Kidney (tissue), 14 donors: Measurements from ENCODE around the gene NAT16. TPM values are rescaled to one million over a fixed set of nuclear protein-coding genes. Genes with fewer than 3 reads are reported as not detected.

Experiments used
- DNase-seq, 5 donors: peaks; one replicate each; pipeline ENCODE4 v3.0.0-alpha.2; 2013 to 2020
- FAIRE-seq: peaks from 2 replicates; lab custom pipeline; 2012; peaks lifted over from hg19 to GRCh38; lab: Jason Lieb, UNC
- H3K27ac ChIP-seq, 2 donors: one replicate each; pipeline ENCODE4 v1.7.0; 2013; ENCODE audit warnings: low read depth in 2 of 2, low read length in 2 of 2, inconsistent platforms in 1 of 2
- H3K27me3 ChIP-seq: one replicate; pipeline ENCODE4 v1.7.1; 2013; ENCODE audit warnings: low read length, inconsistent platforms; ENCODE audit not compliant: control insufficient read depth, insufficient read depth
- H3K36me3 ChIP-seq, 3 donors: one replicate each; pipeline versions ENCODE4 v1.7.0 to v1.7.1; 2013; ENCODE audit warnings: low read length in 3 of 3, control low read depth in 1 of 3, inconsistent platforms in 1 of 3; ENCODE audit not compliant: insufficient read depth in 3 of 3, control insufficient read depth in 2 of 3
- H3K4me1 ChIP-seq, 3 donors: one replicate each; pipeline versions ENCODE4 v1.7.0 to v1.7.1; 2013; ENCODE audit warnings: low read length in 3 of 3, inconsistent platforms in 1 of 3, low read depth in 1 of 3; ENCODE audit not compliant: control insufficient read depth in 2 of 3, insufficient read depth in 2 of 3
- H3K4me3 ChIP-seq, 3 donors: one replicate each; pipeline versions ENCODE4 v1.7.0 to v1.8.1; 2013; ENCODE audit warnings: low read length in 3 of 3, control low read depth in 1 of 3, inconsistent platforms in 1 of 3
- H3K9ac ChIP-seq, 3 donors: one replicate each; pipeline versions ENCODE4 v1.7.0 to v1.7.1; 2013; ENCODE audit warnings: low read length in 3 of 3, control low read depth in 1 of 3, inconsistent platforms in 1 of 3
- H3K9me3 ChIP-seq, 3 donors: one replicate each; pipeline versions ENCODE4 v1.7.0 to v1.7.1; 2013; ENCODE audit warnings: low read length in 3 of 3, control low read depth in 1 of 3, inconsistent platforms in 1 of 3; ENCODE audit not compliant: control insufficient read depth in 2 of 3, insufficient read depth in 1 of 3
- intact Hi-C: fragments of 100-400 bp; cut with DNase I; formaldehyde crosslinking; loops from one replicate; pipeline ENCODE4 v1.11.1; 2022
- polyA plus RNA-seq: library from polyadenylated mRNA; stranded (reverse); fragments of 350-450 nt; fragmentation: Illumina TruSeq; extraction: RNeasy Lipid Tissue Mini Kit (QIAGEN cat#74804); gene quantifications from one replicate; pipeline ENCODE4 v1.2.3, GENCODE V29; 2014; ENCODE audit warnings: low read depth, low replicate concordance; ENCODE audit not compliant: insufficient read depth
- total RNA-seq: library from RNA; stranded (reverse); fragmentation: NEBNext Ultra II Directional; extraction: Animal tissue kit (Norgen Biotek cat#: 25700); gene quantifications from one replicate; pipeline ENCODE4 v1.2.1, GENCODE V29; 2021
- TF ChIP-seq, protein P1 (sequence below): IDR thresholded peaks from 3 replicates; pipeline ENCODE4 v1.5.1; 2012; ENCODE audit warnings: mild to moderate bottlenecking, moderate library complexity, borderline replicate concordance; ENCODE audit not compliant: insufficient read depth; ENCODE audit errors: extremely low read depth
- donor health status: control.
- donor health status: control.
- donor health status: control.
- donor health status: control.
- donor health status: control.
- donor health status: DM: yes; HTN: yes; CAD: no.
- donor health status: Normal renal cell carcinoma (clear cell type).

Gene NAT16
- total and polyA plus RNA-seq, 2 donors from 2014 or later: not detected

DNA sequence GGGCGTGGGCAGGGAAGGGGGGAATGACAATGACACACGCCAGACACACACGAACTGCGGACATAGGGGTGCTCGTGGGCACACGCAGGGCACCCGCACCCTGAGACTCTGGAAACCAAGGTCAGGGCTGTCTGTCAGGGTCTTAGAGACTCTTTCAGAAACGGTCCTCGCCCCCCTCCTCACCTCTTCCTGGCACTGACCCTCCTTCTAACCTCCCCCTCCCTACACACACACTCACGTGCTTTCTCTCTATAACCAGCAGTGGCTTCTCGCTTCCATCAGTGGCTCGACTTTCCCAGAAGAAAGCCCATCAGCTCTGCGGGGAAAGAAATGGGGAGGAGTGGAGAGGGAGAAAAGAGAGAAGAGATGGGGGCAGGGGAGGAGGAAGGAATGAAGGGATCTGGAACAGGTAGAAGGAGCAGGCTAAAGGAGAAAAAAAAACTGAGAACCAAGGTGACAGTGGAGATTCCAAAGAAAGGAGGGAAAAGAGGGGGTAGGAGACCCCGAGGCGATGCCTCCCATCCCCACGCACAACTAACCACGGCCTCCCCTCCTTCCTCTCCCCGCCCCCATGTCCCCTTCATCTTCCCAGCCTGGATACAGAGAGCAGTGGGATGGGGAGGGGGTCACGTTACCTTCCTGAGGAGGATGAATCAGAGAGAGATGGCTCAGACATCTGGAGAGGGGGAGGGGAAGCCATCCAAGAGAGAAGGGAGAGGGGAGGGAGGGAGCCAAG is 13.0 kb downstream of the NAT16 start:
- no peaks in the 10 kb centered on the region for H3K36me3 ChIP-seq
- intact Hi-C loops: no loop called here
- TF ChIP-seq, protein P1, sequence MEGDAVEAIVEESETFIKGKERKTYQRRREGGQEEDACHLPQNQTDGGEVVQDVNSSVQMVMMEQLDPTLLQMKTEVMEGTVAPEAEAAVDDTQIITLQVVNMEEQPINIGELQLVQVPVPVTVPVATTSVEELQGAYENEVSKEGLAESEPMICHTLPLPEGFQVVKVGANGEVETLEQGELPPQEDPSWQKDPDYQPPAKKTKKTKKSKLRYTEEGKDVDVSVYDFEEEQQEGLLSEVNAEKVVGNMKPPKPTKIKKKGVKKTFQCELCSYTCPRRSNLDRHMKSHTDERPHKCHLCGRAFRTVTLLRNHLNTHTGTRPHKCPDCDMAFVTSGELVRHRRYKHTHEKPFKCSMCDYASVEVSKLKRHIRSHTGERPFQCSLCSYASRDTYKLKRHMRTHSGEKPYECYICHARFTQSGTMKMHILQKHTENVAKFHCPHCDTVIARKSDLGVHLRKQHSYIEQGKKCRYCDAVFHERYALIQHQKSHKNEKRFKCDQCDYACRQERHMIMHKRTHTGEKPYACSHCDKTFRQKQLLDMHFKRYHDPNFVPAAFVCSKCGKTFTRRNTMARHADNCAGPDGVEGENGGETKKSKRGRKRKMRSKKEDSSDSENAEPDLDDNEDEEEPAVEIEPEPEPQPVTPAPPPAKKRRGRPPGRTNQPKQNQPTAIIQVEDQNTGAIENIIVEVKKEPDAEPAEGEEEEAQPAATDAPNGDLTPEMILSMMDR: no peak
- H3K4me1 ChIP-seq: peaks cover 0 to 22% (median 5%) of the 10 kb centered on the region in 3 donors
- no peak overlapping the region for H3K9ac ChIP-seq
- H3K9me3 ChIP-seq: no peaks in the 10 kb centered on the region
- H3K27ac ChIP-seq: no peak overlapping the region
- H3K4me3 ChIP-seq: no peak overlapping the region
- H3K27me3 ChIP-seq: peaks cover 62% of the 10 kb centered on the region
- DNase-seq: peak in 3 of 5 donors; percentile 38 to 67 (median 59)
- FAIRE-seq: no peak

DNA sequence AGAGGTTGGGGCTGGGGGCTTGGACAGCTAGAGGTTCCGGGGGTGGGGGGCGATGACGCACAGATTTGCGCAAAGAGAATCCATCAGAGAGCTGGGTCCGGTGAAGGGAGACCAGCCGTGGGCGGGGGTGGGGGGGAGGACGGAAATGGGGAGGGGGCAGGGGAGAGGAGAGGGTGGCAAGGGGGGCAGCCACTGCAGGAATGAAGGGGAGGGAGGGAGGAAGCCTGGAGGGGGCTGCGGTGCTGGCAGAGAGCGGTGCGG is 13.5 kb downstream of the NAT16 start:
- FAIRE-seq: no peak
- Histone ChIP-seq H3K4me1 (peaks cover 0 to 22% (median 5%) of the 10 kb centered on the region in 3 donors), H3K9ac (no peak overlapping the region), H3K4me3 (no peak overlapping the region), H3K9me3 (no peaks in the 10 kb centered on the region), H3K36me3 (no peaks in the 10 kb centered on the region), H3K27ac (no peak overlapping the region), H3K27me3 (peaks cover 59% of the 10 kb centered on the region)
- intact Hi-C loops: no loop called here
- TF ChIP-seq, protein P1: no peak
- DNase-seq: no peak

DNA sequence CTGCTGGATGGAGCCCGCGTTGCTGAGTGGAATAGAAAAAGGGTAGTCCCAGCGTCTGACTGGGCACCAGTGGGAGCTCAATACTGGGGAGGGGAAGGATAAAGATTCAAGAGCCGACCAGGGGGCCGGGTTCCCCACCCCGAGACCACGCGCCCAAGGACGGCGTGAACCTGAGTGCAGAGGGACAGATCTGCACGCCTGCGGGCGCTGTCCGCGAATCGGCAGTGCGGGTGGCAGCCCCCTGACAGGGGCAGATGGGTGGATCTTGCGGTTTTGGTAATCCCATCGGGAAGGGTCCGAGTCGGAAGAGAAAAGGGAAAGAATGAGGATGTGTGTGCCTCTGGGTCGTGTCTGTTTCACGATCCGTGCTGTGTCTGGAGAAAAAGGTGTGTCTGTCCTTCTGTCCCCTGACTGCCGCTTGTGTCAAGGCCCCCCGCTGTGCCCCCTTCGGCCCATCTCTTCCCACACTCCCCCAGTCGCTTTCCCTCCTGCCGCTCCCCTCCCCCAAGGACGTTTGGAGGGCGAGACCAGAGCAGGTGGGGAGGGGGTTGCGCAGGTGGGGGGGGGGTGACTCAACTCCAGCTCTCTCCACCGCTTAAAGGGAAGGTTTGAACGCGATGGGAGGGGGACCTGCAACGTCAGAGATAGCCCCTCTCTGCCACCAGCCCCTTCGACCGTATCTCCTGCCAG is 14.0 kb downstream of the NAT16 start:
- no peak overlapping the region for H3K9ac ChIP-seq
- peaks cover 54% of the 10 kb centered on the region for H3K27me3 ChIP-seq
- peak overlapping the region in 1 of 3 donors; percentile 21 for H3K4me3 ChIP-seq
- no peak for FAIRE-seq
- peak in 1 of 5 donors; percentile 67 for DNase-seq
- TF ChIP-seq, protein P1: no peak
- no peaks in the 10 kb centered on the region for H3K9me3 ChIP-seq
- intact Hi-C loops: no loop called here
- H3K4me1 ChIP-seq: peaks cover 0 to 22% (median 5%) of the 10 kb centered on the region in 3 donors
- H3K27ac ChIP-seq: no peak overlapping the region
- no peaks in the 10 kb centered on the region for H3K36me3 ChIP-seq
